ENCODE results near the gene CCNG2.

CCNG2 gene

GRCh38 chr4:77147079-77147782 is 9.8 kb upstream of the CCNG2 start:
- DNase-seq (ENCODE audit: low read depth): no peak

- DNase-seq (ENCODE audit: low read depth): no peak
Observed at GRCh38 chr4:77148078-77148477, 8.9 kb upstream of the CCNG2 start.

GRCh38 chr4:77149789-77150188 is 7.2 kb upstream of the CCNG2 start:
- no peak for DNase-seq (ENCODE audit: low read depth)

- no peak for DNase-seq (ENCODE audit: low read depth)
Observed at GRCh38 chr4:77151241-77151640, 5.8 kb upstream of the CCNG2 start.

- DNase-seq (ENCODE audit: low read depth): no peak
Observed at GRCh38 chr4:77152421-77152820, 4.6 kb upstream of the CCNG2 start.

- no peak for DNase-seq (ENCODE audit: low read depth)
Observed at GRCh38 chr4:77153006-77153405, 4.0 kb upstream of the CCNG2 start.

- no peak for DNase-seq (ENCODE audit: low read depth)
Observed at GRCh38 chr4:77154065-77154464, 2.9 kb upstream of the CCNG2 start.

- DNase-seq (ENCODE audit: low read depth): no peak
Observed at GRCh38 chr4:77154761-77155499, 2.1 kb upstream of the CCNG2 start.

- no peak for DNase-seq (ENCODE audit: low read depth)
Observed at GRCh38 chr4:77155631-77156452, 1.2 kb upstream of the CCNG2 start.

- peak; percentile 96 for DNase-seq (ENCODE audit: low read depth)
Observed at GRCh38 chr4:77156533-77156911, 485 bp upstream of the CCNG2 start.

- peak; percentile 49 for DNase-seq (ENCODE audit: low read depth)
Observed at GRCh38 chr4:77157859-77158486, 966 bp downstream of the CCNG2 start.

GRCh38 chr4:77158487-77158861 is 1.5 kb downstream of the CCNG2 start:
- DNase-seq (ENCODE audit: low read depth): no peak

GRCh38 chr4:77159806-77160205 is 2.8 kb downstream of the CCNG2 start:
- no peak for DNase-seq (ENCODE audit: low read depth)

GRCh38 chr4:77163641-77164040 is 6.6 kb downstream of the CCNG2 start:
- no peak for DNase-seq (ENCODE audit: low read depth)

- DNase-seq (ENCODE audit: low read depth): no peak
Observed at GRCh38 chr4:77167173-77167572, 10.2 kb downstream of the CCNG2 start.

- no peak for DNase-seq (ENCODE audit: low read depth)
Observed at GRCh38 chr4:77167866-77168265, 10.9 kb downstream of the CCNG2 start.

GRCh38 chr4:77169481-77169880 is 12.5 kb downstream of the CCNG2 start:
- no peak for DNase-seq (ENCODE audit: low read depth)

GRCh38 chr4:77170926-77171325 is 13.9 kb downstream of the CCNG2 start:
- DNase-seq (ENCODE audit: low read depth): no peak

- DNase-seq (ENCODE audit: low read depth): no peak
Observed at GRCh38 chr4:77172336-77172735, 15.3 kb downstream of the CCNG2 start.

- DNase-seq (ENCODE audit: low read depth): no peak
Observed at GRCh38 chr4:77174426-77174825, 17.4 kb downstream of the CCNG2 start.

GRCh38 chr4:77175201-77175611 is 18.2 kb downstream of the CCNG2 start:
- no peak for DNase-seq (ENCODE audit: low read depth)

GRCh38 chr4:77176640-77177039 is 19.6 kb downstream of the CCNG2 start:
- no peak for DNase-seq (ENCODE audit: low read depth)
